ENCODE measurements around the gene CPB2.

- no peak for TF ChIP-seq POLR2A (IDR thresholded peaks at IDR 0.05)
- TF ChIP-seq, protein P1, sequence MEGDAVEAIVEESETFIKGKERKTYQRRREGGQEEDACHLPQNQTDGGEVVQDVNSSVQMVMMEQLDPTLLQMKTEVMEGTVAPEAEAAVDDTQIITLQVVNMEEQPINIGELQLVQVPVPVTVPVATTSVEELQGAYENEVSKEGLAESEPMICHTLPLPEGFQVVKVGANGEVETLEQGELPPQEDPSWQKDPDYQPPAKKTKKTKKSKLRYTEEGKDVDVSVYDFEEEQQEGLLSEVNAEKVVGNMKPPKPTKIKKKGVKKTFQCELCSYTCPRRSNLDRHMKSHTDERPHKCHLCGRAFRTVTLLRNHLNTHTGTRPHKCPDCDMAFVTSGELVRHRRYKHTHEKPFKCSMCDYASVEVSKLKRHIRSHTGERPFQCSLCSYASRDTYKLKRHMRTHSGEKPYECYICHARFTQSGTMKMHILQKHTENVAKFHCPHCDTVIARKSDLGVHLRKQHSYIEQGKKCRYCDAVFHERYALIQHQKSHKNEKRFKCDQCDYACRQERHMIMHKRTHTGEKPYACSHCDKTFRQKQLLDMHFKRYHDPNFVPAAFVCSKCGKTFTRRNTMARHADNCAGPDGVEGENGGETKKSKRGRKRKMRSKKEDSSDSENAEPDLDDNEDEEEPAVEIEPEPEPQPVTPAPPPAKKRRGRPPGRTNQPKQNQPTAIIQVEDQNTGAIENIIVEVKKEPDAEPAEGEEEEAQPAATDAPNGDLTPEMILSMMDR (IDR thresholded peaks at IDR 0.05 in 8 of 11, conservative IDR thresholded peaks at IDR 0.05 in 3 of 11) = no peak
- no peak for TF ChIP-seq POLR2AphosphoS5 (IDR thresholded peaks at IDR 0.05)
These were observed 17.8 kb downstream of the CPB2 start for GRCh38 chr13:46086985-46087384.
